Muscle of arm (tissue), 14 donors: ENCODE data around the gene SRRD. TPM values are rescaled to one million over a fixed set of nuclear protein-coding genes. Genes with fewer than 3 reads are reported as not detected.
"Not testable (repeated sequence)": the region's sequence is repeated elsewhere in the genome, so short reads cannot be mapped to it uniquely, and the experiment has no call there.

Source experiments
- DNase-seq: peaks from one replicate; pipeline ENCODE4 v3.0.0-alpha.2; 2013
- long read RNA-seq, 11 donors: transcript quantifications; one replicate each; lab custom pipeline, GENCODE V29; 2026
- polyA plus RNA-seq, 12 donors: library from polyadenylated mRNA; unstranded; fragments of 120-200 nt; gene quantifications; one replicate each; pipeline ENCODE4 v1.2.1, GENCODE V29; 2013; ENCODE audit not compliant: insufficient read length in 12 of 12

Gene SRRD
- polyA plus RNA-seq = 10 to 100 TPM in 11 of 12 donors, not detected in 1; 21.0 to 34.1 (median 27.8) TPM
- long read RNA-seq, donor 1, full-length matches to known transcripts = 7 of 31 reads
- long read RNA-seq, donor 1, partial matches to known transcripts = 19 of 31 reads
- long read RNA-seq, donor 1, other reads (novel, unspliced or antisense) = 5 of 31 reads
- long read RNA-seq, donor 2, full-length matches to known transcripts = 5 of 29 reads
- long read RNA-seq, donor 2, partial matches to known transcripts = 16 of 29 reads
- long read RNA-seq, donor 2, other reads (novel, unspliced or antisense) = 8 of 29 reads
- long read RNA-seq, donor 3, full-length matches to known transcripts = 6 of 13 reads
- long read RNA-seq, donor 3, partial matches to known transcripts = 7 of 13 reads
- long read RNA-seq, donor 3, other reads (novel, unspliced or antisense) = 0 of 13 reads
- long read RNA-seq, donor 4, full-length matches to known transcripts = 2 of 2 reads
- long read RNA-seq, donor 4, partial matches to known transcripts = 0 of 2 reads
- long read RNA-seq, donor 4, other reads (novel, unspliced or antisense) = 0 of 2 reads
- long read RNA-seq, donor 5, full-length matches to known transcripts = 8 of 8 reads
- long read RNA-seq, donor 5, partial matches to known transcripts = 0 of 8 reads
- long read RNA-seq, donor 5, other reads (novel, unspliced or antisense) = 0 of 8 reads
- long read RNA-seq, donor 6, full-length matches to known transcripts = 8 of 8 reads
- long read RNA-seq, donor 6, partial matches to known transcripts = 0 of 8 reads
- long read RNA-seq, donor 6, other reads (novel, unspliced or antisense) = 0 of 8 reads
- long read RNA-seq, donor 7, full-length matches to known transcripts = 1 of 1 reads
- long read RNA-seq, donor 7, partial matches to known transcripts = 0 of 1 reads
- long read RNA-seq, donor 7, other reads (novel, unspliced or antisense) = 0 of 1 reads
- long read RNA-seq, donor 8, full-length matches to known transcripts = 7 of 16 reads
- long read RNA-seq, donor 8, partial matches to known transcripts = 0 of 16 reads
- long read RNA-seq, donor 8, other reads (novel, unspliced or antisense) = 9 of 16 reads
- long read RNA-seq, donor 9, full-length matches to known transcripts = 2 of 11 reads
- long read RNA-seq, donor 9, partial matches to known transcripts = 9 of 11 reads
- long read RNA-seq, donor 9, other reads (novel, unspliced or antisense) = 0 of 11 reads
- long read RNA-seq, donor 10, full-length matches to known transcripts = 5 of 5 reads
- long read RNA-seq, donor 10, partial matches to known transcripts = 0 of 5 reads
- long read RNA-seq, donor 10, other reads (novel, unspliced or antisense) = 0 of 5 reads
- long read RNA-seq, donor 11, full-length matches to known transcripts = 9 of 14 reads
- long read RNA-seq, donor 11, partial matches to known transcripts = 5 of 14 reads
- long read RNA-seq, donor 11, other reads (novel, unspliced or antisense) = 0 of 14 reads

GRCh38 chr22:26483439-26484359 lies at the start of gene SRRD, which contains the start of gene HPS4:
Gene SRRD, plus strand, starts transcription at chr22:26483877. Its CDS starts 14 bp downstream, at chr22:26483891.
Gene HPS4, minus strand, starts transcription at chr22:26483783. Its CDS starts 2,021 bp downstream, at chr22:26481762.
- peak; percentile 93 for DNase-seq

GRCh38 chr22:26435327-26436093 lies 48.2 kb upstream of the SRRD start:
- no peak for DNase-seq

- no peak for DNase-seq
Observed at GRCh38 chr22:26436903-26437515, 46.7 kb upstream of the SRRD start.

GRCh38 chr22:26437694-26438392 lies 45.8 kb upstream of the SRRD start:
- DNase-seq = no peak

GRCh38 chr22:26438776-26439175 lies 44.9 kb upstream of the SRRD start:
- not testable (repeated sequence) for DNase-seq

- DNase-seq = no peak
Observed at GRCh38 chr22:26439559-26439958, 44.1 kb upstream of the SRRD start.

GRCh38 chr22:26442086-26442756 lies 41.5 kb upstream of the SRRD start:
- no peak for DNase-seq

GRCh38 chr22:26443901-26444690 lies 39.6 kb upstream of the SRRD start:
- no peak for DNase-seq

- DNase-seq = no peak
Observed at GRCh38 chr22:26444777-26445176, 38.9 kb upstream of the SRRD start.

GRCh38 chr22:26445577-26446275 lies 38.0 kb upstream of the SRRD start:
- no peak for DNase-seq

- DNase-seq = no peak
Observed at GRCh38 chr22:26446808-26447515, 36.7 kb upstream of the SRRD start.

GRCh38 chr22:26447584-26448329 lies 35.9 kb upstream of the SRRD start:
- DNase-seq = no peak

- DNase-seq = no peak
Observed at GRCh38 chr22:26448334-26448733, 35.3 kb upstream of the SRRD start.

- no peak for DNase-seq
Observed at GRCh38 chr22:26448941-26449340, 34.7 kb upstream of the SRRD start.
